ENCODE measurements around the gene ZNF772.
A peak's percentile ranks its signal among the peaks of the same experiment; 100 is the strongest.
"Not testable (repeated sequence)": the region's sequence is repeated elsewhere in the genome, so short reads cannot be mapped to it uniquely, and the experiment has no call there.

Gene ZNF772

GRCh38 chr19:57477191-57478008 is at the start of gene ZNF772:
Gene ZNF772 (minus strand): TSS chr19:57477566. CDS start chr19:57477309, 257 bp downstream.
- Histone ChIP-seq H3K4me3 (ENCODE audit: low read length) (peak within 1 kb of the TSS; percentile 81), H3K27ac (ENCODE audit: low read length) (peak within 1 kb of the TSS; percentile 36), H3K4me1 (ENCODE audit: control insufficient read depth, low read depth, low read length) (peaks cover 3% of the 10 kb centered on the region), H3K9me3 (ENCODE audit: control insufficient read depth, low read depth, low read length) (peaks cover 32% of the 10 kb centered on the region), H3K9ac (ENCODE audit: low read length) (peak within 1 kb of the TSS; percentile 77), H3K36me3 (ENCODE audit: control insufficient read depth, low read depth, low read length) (peaks cover 28% of the 10 kb centered on the region), H3K27me3 (ENCODE audit: control insufficient read depth, insufficient read depth, low read length) (no peaks in the 10 kb centered on the region)

- H3K9me3 ChIP-seq (ENCODE audit: control insufficient read depth, low read depth, low read length), result peaks cover 18% of the 10 kb centered on the region
- not testable (repeated sequence) for H3K4me1 ChIP-seq (ENCODE audit: control insufficient read depth, low read depth, low read length); H3K27me3 ChIP-seq (ENCODE audit: control insufficient read depth, insufficient read depth, low read length); H3K36me3 ChIP-seq (ENCODE audit: control insufficient read depth, low read depth, low read length); H3K27ac ChIP-seq (ENCODE audit: low read length); H3K9ac ChIP-seq (ENCODE audit: low read length); H3K4me3 ChIP-seq (ENCODE audit: low read length)
These were observed 40.7 kb upstream of the ZNF772 start for GRCh38 chr19:57518021-57518420.

DNA sequence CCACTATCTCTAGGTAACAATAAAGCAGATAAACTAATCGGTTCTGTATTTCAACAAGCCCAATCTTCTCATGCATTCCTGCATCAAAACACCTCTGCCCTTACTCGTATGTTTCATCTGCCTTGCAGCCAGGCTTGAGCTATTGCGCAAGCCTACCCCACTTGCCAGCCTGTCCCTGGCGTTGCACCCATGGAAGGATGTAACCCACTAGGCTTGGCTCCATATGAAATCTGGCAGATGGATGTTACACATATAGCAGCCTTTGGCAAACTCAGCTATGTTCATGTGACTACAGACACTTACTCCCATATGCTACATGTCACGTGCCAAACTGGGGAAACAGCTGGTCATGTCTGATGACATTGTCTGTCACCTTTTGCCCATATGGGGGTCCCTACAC is 37.9 kb upstream of the ZNF772 start:
- H3K4me3 ChIP-seq (ENCODE audit: low read length), result no peak overlapping the region
- H3K36me3 ChIP-seq (ENCODE audit: control insufficient read depth, low read depth, low read length), result no peaks in the 10 kb centered on the region
- peaks cover 25% of the 10 kb centered on the region for H3K9me3 ChIP-seq (ENCODE audit: control insufficient read depth, low read depth, low read length)
- H3K4me1 ChIP-seq (ENCODE audit: control insufficient read depth, low read depth, low read length), result no peaks in the 10 kb centered on the region
- no peaks in the 10 kb centered on the region for H3K27me3 ChIP-seq (ENCODE audit: control insufficient read depth, insufficient read depth, low read length)
- no peak overlapping the region for H3K27ac ChIP-seq (ENCODE audit: low read length)
- H3K9ac ChIP-seq (ENCODE audit: low read length), result no peak overlapping the region

- H3K9ac ChIP-seq (ENCODE audit: low read length), result no peak overlapping the region
- H3K27me3 ChIP-seq (ENCODE audit: control insufficient read depth, insufficient read depth, low read length), result no peaks in the 10 kb centered on the region
- H3K4me3 ChIP-seq (ENCODE audit: low read length), result no peak overlapping the region
- H3K27ac ChIP-seq (ENCODE audit: low read length), result no peak overlapping the region
- peaks cover 25% of the 10 kb centered on the region for H3K9me3 ChIP-seq (ENCODE audit: control insufficient read depth, low read depth, low read length)
- no peaks in the 10 kb centered on the region for H3K4me1 ChIP-seq (ENCODE audit: control insufficient read depth, low read depth, low read length)
- H3K36me3 ChIP-seq (ENCODE audit: control insufficient read depth, low read depth, low read length), result no peaks in the 10 kb centered on the region
These were observed 35.5 kb upstream of the ZNF772 start for GRCh38 chr19:57512845-57513244.

DNA sequence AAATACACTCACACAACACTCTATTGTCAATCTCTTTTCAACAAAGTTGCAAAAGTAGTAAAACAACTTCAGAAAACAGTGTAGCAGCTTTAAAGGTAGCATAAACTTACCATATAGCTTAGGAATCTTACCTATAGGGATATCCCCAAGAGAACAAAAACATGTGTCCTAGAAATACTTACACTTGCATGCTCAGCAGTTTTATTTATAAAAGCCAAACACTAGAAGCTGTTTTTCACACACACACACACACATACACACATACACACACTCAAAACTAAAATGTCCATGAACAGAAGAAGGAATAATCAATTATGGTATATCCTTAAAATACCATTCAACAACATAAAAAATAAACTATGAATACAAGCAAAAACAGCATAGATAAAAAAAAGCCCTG is 34.1 kb upstream of the ZNF772 start:
- peaks cover 11% of the 10 kb centered on the region for H3K36me3 ChIP-seq (ENCODE audit: control insufficient read depth, low read depth, low read length)
- no peaks in the 10 kb centered on the region for H3K4me1 ChIP-seq (ENCODE audit: control insufficient read depth, low read depth, low read length)
- H3K27me3 ChIP-seq (ENCODE audit: control insufficient read depth, insufficient read depth, low read length), result no peaks in the 10 kb centered on the region
- peaks cover 29% of the 10 kb centered on the region for H3K9me3 ChIP-seq (ENCODE audit: control insufficient read depth, low read depth, low read length)
- no peak overlapping the region for H3K9ac ChIP-seq (ENCODE audit: low read length)
- no peak overlapping the region for H3K27ac ChIP-seq (ENCODE audit: low read length)
- no peak overlapping the region for H3K4me3 ChIP-seq (ENCODE audit: low read length)

DNA sequence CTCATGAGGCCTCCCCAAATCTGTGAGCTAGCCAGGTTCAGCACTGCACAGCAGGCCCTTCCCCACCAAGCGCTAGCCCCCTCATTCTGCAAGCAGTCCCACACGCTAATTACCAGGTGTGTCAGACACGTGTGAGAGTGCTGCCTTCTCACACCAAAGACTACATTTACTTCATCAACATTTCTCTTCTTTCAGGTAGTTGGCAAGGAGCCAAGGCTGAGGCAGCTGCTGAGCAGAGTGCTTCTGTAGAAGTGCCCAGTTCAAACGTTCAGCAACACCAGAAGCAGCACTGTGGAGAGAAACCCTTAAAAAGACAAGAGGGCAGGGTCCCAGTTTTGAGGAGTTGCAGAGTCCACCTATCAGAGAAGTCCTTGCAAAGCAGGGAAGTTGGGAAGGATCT is 28.8 kb upstream of the ZNF772 start:
- Histone ChIP-seq H3K9ac (ENCODE audit: low read length) (no peak overlapping the region), H3K4me1 (ENCODE audit: control insufficient read depth, low read depth, low read length) (no peaks in the 10 kb centered on the region), H3K27me3 (ENCODE audit: control insufficient read depth, insufficient read depth, low read length) (no peaks in the 10 kb centered on the region), H3K9me3 (ENCODE audit: control insufficient read depth, low read depth, low read length) (peaks cover 4% of the 10 kb centered on the region), H3K36me3 (ENCODE audit: control insufficient read depth, low read depth, low read length) (peaks cover 26% of the 10 kb centered on the region), H3K27ac (ENCODE audit: low read length) (no peak overlapping the region), H3K4me3 (ENCODE audit: low read length) (no peak overlapping the region)

- H3K36me3 ChIP-seq (ENCODE audit: control insufficient read depth, low read depth, low read length); H3K27ac ChIP-seq (ENCODE audit: low read length); H3K4me1 ChIP-seq (ENCODE audit: control insufficient read depth, low read depth, low read length); H3K27me3 ChIP-seq (ENCODE audit: control insufficient read depth, insufficient read depth, low read length); H3K9me3 ChIP-seq (ENCODE audit: control insufficient read depth, low read depth, low read length): not testable (repeated sequence)
- H3K4me3 ChIP-seq (ENCODE audit: low read length), result peak overlapping the region; percentile 58
- H3K9ac ChIP-seq (ENCODE audit: low read length), result peak overlapping the region; percentile 54
These were observed 23.0 kb upstream of the ZNF772 start for GRCh38 chr19:57500400-57500799.

DNA sequence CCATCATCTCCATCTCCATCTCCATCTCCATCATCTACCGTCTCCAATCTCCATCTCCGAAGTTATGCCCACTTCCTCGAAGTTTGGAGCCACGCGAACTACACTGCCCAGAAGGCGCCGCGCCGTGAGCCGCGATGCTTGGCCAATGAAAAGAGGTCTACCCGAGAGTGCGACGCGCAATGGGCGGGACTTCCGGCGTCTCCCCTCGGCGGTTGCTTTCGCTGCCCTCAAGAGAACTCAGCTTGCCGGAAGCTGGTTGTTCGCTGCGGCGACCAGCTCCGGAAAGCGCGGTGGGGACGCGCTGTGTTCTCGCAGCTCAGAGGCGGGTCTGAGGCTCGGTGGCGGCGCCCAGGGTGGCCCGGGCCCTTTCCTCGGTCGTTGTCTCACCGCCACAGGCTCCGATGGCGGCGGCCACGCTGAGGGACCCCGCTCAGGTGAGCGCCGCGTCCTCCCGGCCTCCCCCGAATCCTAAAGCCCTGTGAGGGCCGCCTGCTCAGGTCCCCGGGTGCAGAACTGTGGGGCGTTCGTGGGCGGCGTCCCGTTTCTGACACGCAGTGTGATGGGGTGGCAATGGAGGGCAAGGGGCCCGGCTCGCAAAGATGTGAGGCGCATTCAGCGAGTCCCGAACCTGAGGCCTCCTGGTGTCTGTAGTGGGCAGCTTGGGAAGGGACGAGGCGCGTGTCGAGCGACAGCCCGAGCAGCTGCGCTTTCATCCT is 22.5 kb upstream of the ZNF772 start, which contains the start of gene ZNF773:
ZNF773 (plus strand) TSS at position 259 of the 716 bp plus-strand sequence; CDS start at position 402, 143 bp downstream.
- not testable (repeated sequence) for H3K36me3 ChIP-seq (ENCODE audit: control insufficient read depth, low read depth, low read length); H3K9me3 ChIP-seq (ENCODE audit: control insufficient read depth, low read depth, low read length); H3K4me1 ChIP-seq (ENCODE audit: control insufficient read depth, low read depth, low read length); H3K27me3 ChIP-seq (ENCODE audit: control insufficient read depth, insufficient read depth, low read length); H3K27ac ChIP-seq (ENCODE audit: low read length)
- peak within 1 kb of the TSS; percentile 54 for H3K9ac ChIP-seq (ENCODE audit: low read length)
- peak within 1 kb of the TSS; percentile 58 for H3K4me3 ChIP-seq (ENCODE audit: low read length)

- not testable (repeated sequence) for H3K9me3 ChIP-seq (ENCODE audit: control insufficient read depth, low read depth, low read length); H3K36me3 ChIP-seq (ENCODE audit: control insufficient read depth, low read depth, low read length); H3K27ac ChIP-seq (ENCODE audit: low read length); H3K9ac ChIP-seq (ENCODE audit: low read length); H3K27me3 ChIP-seq (ENCODE audit: control insufficient read depth, insufficient read depth, low read length); H3K4me3 ChIP-seq (ENCODE audit: low read length); H3K4me1 ChIP-seq (ENCODE audit: control insufficient read depth, low read depth, low read length)
These were observed 21.9 kb upstream of the ZNF772 start for GRCh38 chr19:57499332-57499679.

- not testable (repeated sequence) for H3K27ac ChIP-seq (ENCODE audit: low read length); H3K27me3 ChIP-seq (ENCODE audit: control insufficient read depth, insufficient read depth, low read length); H3K9me3 ChIP-seq (ENCODE audit: control insufficient read depth, low read depth, low read length); H3K4me1 ChIP-seq (ENCODE audit: control insufficient read depth, low read depth, low read length)
- Histone ChIP-seq H3K36me3 (ENCODE audit: control insufficient read depth, low read depth, low read length) (peaks cover 11% of the 10 kb centered on the region), H3K4me3 (ENCODE audit: low read length) (peak overlapping the region; percentile 82), H3K9ac (ENCODE audit: low read length) (peak overlapping the region; percentile 23)
These were observed 10.9 kb upstream of the ZNF772 start for GRCh38 chr19:57488299-57488644.

GRCh38 chr19:57487477-57488298 is 10.3 kb upstream of the ZNF772 start, which contains the start of gene ZNF419:
Gene ZNF419 (plus strand): TSS chr19:57487750. CDS start chr19:57487951, 201 bp downstream.
- not testable (repeated sequence) for H3K36me3 ChIP-seq (ENCODE audit: control insufficient read depth, low read depth, low read length); H3K4me1 ChIP-seq (ENCODE audit: control insufficient read depth, low read depth, low read length); H3K27ac ChIP-seq (ENCODE audit: low read length); H3K9me3 ChIP-seq (ENCODE audit: control insufficient read depth, low read depth, low read length); H3K27me3 ChIP-seq (ENCODE audit: control insufficient read depth, insufficient read depth, low read length)
- H3K9ac ChIP-seq (ENCODE audit: low read length), result peak within 1 kb of the TSS; percentile 81
- H3K4me3 ChIP-seq (ENCODE audit: low read length), result peak within 1 kb of the TSS; percentile 82

Measured in iPS-18a (cell line).